ENCODE measurements around the gene IQCE. TPM values are rescaled to one million over a fixed set of nuclear protein-coding genes. Genes with fewer than 3 reads are reported as not detected.

Gene IQCE
- total and polyA plus RNA-seq, 8 donors, result 14.7 to 25.1 (median 19.1) TPM

DNA sequence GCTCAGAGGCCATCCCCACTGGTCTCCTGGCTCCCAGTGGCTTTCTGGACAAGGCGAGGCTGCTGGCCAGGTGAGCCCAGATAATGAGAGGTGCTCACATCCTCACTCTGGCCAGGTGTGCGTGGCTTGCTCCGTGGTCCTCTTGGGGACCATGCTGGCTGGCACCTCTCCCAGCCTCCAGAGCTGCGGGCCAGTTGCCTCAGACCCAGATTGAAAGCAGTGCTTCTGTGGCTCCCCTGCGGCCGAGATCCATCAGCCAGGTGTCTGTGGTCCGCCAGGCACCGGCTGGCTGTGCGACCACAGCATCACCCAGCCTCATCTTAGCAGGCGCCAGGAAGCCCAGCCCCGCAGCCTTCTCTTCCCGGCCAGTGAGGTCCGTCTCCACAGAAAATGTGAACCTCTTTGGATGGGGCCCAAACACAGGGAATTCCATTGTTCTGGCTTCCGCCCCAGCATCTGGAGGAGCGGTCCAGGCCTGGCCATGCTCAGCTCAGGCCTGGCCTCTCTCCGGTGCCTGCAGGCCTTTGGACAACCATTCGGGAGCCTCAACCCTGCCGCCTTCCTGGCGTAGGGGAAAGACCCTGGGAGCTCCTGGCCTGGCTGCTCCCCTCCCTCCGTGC lies 67.8 kb downstream of the IQCE start:
- Histone ChIP-seq H3K36me3 (no peaks in the 10 kb centered on the region), H3K4me3 (no peak overlapping the region), H3K27me3 (no peaks in the 10 kb centered on the region), H3K9me3 (no peaks in the 10 kb centered on the region), H3K27ac (peak overlapping the region in 1 of 2 donors; percentile 28), H3K4me1 (peaks cover 11 to 32% of the 10 kb centered on the region in 2 donors)
- TF ChIP-seq, protein P1, sequence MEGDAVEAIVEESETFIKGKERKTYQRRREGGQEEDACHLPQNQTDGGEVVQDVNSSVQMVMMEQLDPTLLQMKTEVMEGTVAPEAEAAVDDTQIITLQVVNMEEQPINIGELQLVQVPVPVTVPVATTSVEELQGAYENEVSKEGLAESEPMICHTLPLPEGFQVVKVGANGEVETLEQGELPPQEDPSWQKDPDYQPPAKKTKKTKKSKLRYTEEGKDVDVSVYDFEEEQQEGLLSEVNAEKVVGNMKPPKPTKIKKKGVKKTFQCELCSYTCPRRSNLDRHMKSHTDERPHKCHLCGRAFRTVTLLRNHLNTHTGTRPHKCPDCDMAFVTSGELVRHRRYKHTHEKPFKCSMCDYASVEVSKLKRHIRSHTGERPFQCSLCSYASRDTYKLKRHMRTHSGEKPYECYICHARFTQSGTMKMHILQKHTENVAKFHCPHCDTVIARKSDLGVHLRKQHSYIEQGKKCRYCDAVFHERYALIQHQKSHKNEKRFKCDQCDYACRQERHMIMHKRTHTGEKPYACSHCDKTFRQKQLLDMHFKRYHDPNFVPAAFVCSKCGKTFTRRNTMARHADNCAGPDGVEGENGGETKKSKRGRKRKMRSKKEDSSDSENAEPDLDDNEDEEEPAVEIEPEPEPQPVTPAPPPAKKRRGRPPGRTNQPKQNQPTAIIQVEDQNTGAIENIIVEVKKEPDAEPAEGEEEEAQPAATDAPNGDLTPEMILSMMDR (IDR thresholded peaks at IDR 0.05), result no peak
- intact Hi-C loops (cut with DNase I), result no loop called here
- DNase-seq, result peak in 1 of 4 donors; percentile 61
- ATAC-seq, result no peak

DNA sequence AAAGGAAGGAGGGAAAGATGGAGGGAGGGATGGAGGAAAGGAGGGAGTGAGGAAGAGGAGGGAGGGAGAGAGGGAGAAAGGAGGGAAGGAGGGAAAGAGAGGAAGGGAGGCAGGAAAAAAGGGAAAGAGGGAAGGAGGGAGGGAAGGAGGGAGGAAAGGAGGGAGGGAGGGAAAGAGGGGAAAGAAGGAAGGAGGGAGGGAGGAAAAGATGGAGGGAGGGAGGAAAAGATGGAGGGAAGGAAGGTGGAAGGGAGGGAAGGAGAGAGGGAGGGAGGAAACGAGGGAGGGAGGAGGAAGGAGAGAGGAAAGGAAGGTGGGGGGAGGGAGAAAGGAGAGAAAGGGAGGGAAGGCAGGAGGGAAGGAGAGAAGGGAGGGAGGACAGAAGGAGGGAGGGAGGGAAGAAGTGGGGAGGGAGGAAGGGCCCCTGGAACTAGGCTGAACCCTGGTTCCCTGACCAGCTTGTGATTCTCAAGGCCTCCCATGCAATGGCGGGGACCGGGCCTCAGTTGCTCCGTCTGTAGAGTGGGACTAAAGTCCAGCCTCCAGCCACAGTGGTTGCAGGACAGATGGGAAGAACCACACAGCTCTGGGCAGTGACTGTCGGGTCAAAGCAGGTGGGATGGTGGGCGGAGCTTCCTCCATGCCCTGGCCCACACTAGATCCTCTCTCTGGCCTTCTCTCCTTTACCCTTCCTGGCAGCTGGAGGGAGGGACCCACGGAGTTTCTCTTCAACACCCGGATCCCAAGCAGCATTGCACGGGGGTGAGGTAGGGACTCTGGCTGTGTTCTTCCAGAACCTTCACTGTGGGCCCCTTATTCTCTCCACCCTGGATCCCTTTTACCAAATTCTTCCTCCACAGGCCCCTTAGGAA lies 68.7 kb downstream of the IQCE start:
- TF ChIP-seq, protein P1 (IDR thresholded peaks at IDR 0.05), result no peak
- peak overlapping the region in 1 of 2 donors; percentile 28 for H3K27ac ChIP-seq
- no peak for ATAC-seq
- no peak overlapping the region for H3K4me3 ChIP-seq
- no peaks in the 10 kb centered on the region for H3K36me3 ChIP-seq
- no peaks in the 10 kb centered on the region for H3K9me3 ChIP-seq
- peaks cover 0 to 4% of the 10 kb centered on the region in 2 donors for H3K27me3 ChIP-seq
- DNase-seq, result no peak
- intact Hi-C loops (cut with DNase I), result no loop called here
- peaks cover 8 to 30% of the 10 kb centered on the region in 2 donors for H3K4me1 ChIP-seq

DNA sequence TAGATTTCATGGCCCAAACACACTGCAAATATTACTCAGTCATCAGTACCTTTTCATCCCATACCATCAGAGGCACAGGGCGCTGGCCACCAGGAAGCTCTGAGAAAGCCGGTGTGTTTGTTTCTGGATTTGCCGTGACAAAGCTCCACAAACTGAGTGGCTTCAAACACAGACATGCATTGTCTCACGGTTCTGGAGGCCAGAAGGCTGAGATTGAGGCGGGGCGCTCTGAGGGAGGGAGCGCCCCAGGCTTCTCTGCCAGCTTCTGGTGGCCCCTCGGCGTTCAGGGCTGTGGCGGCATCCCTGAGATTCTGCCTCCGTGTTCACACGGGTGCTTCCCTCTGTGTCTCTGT lies 69.3 kb downstream of the IQCE start:
- H3K36me3 ChIP-seq, result no peaks in the 10 kb centered on the region
- DNase-seq (no peak), ATAC-seq (no peak)
- H3K4me1 ChIP-seq, result peaks cover 8 to 30% of the 10 kb centered on the region in 2 donors
- intact Hi-C loops (cut with DNase I), result no loop called here
- no peak overlapping the region for H3K4me3 ChIP-seq
- peaks cover 0 to 10% of the 10 kb centered on the region in 2 donors for H3K27me3 ChIP-seq
- H3K27ac ChIP-seq, result no peak overlapping the region
- TF ChIP-seq, protein P1 (IDR thresholded peaks at IDR 0.05), result no peak
- no peaks in the 10 kb centered on the region for H3K9me3 ChIP-seq

DNA sequence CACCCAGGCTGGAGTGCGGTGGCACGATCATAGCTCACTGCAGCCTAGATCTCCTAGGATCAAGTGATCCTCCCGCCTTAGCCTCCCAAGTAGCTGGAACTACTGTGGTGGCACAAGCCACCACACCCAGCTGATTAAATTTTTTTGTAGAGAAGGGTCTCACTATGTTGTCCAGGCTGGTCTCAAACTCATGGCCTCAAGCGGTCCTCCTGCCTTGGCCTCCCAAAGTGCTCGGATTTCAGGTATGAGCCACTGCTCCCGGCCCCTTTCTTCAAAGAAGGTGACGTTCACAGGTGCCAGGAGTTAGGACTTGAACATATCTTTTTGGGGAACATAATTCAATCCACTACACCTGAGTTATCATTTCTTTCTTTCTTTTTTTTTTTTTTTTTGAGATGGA lies 70.1 kb downstream of the IQCE start:
- Histone ChIP-seq H3K36me3 (no peaks in the 10 kb centered on the region), H3K27ac (no peak overlapping the region), H3K9me3 (no peaks in the 10 kb centered on the region), H3K4me1 (peaks cover 10 to 30% of the 10 kb centered on the region in 2 donors), H3K27me3 (peaks cover 0 to 10% of the 10 kb centered on the region in 2 donors), H3K4me3 (no peak overlapping the region)
- DNase-seq, result no peak
- intact Hi-C loops (cut with DNase I), result no loop called here
- ATAC-seq, result no peak
- TF ChIP-seq, protein P1 (IDR thresholded peaks at IDR 0.05), result no peak

Data from left lung (tissue), 10 donors.